ENCODE measurements around the gene SNAPC1.
A peak's percentile ranks its signal among the peaks of the same experiment; 100 is the strongest.
"Not testable (repeated sequence)": the region's sequence is repeated elsewhere in the genome, so short reads cannot be mapped to it uniquely, and the experiment has no call there.

SNAPC1 gene

DNA sequence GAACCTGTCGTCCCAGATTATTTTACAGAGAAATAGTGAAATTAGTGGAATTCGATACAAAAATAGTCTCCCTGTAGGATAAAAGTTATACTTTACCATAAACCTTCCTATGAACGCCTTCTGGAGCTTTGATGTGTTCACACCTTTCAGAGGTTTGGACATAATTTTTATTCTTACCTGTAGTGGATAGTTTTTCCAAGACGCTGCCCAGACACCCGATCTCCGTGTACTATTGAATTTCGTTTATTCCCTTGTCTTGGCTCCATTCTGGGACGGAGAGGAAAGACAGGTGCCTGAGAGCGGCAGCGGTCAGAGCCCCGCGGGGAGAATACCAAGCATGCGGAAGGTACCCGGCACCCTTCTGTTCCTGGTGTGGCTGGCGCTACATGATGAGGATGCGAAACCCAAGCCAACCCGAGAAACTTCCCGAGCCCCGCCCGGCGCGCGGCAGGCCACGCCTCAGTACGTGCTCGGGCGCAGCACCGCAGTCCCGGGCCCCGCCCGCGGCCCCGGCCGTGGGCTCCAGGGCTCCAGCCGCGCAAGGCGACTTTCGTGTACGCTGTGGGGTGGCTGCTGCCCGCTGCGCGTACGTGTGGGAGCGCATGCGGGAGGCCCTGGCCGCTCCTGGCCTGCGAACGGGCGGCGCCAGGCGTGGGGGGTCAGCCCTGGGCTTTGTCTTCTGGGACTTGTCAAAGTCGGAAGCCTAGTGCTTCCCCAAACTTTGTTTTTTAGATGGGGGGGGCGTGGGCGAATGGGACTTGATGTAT lies 11.3 kb upstream of the SNAPC1 start:
- DNase-seq (ENCODE audit: low read depth) = peak; percentile 58

DNA sequence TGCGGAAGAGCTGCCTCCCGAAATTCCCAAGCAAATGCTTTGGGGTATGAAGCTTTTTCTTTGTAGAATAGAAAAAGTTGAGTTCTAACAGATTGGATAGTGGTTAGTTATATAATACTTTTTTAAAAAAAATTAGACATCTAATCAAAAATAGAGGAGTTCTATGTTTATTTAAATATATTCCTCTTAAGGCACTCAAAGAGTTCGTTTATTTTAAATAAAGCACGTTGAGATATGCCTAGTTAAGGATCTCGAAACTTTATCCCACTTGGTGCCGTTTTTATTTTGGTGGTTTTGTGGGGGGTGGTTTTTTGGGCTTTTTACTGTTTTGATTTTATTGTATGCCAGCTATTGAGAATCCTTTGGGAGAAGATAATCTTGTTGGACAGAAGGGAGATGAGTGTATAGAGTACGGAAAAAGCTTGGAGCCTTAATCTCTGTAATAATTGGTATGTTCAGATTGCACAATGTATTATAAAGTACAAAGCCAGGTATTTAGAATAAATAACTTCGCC lies 10.7 kb upstream of the SNAPC1 start:
- no peak for DNase-seq (ENCODE audit: low read depth)

DNA sequence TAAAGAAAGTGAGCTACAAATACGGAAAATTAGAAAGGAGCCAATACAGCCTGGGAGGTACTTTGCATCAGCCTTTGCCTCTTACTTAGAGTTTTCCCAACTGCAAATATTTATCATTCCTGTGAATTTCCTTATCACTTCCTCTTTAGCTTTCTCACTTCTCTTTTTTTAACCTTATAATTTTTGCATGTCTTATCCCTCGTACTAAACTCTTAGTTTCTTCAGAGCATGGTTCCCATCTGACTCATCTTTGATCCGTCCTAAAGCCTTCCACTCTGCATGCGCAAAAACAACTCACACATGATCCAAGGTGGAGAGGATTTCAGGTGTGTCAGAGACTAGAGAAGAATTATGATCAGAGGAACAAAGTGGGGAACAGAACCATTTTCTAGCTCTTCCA lies 9.6 kb upstream of the SNAPC1 start:
- DNase-seq (ENCODE audit: low read depth) = no peak

DNA sequence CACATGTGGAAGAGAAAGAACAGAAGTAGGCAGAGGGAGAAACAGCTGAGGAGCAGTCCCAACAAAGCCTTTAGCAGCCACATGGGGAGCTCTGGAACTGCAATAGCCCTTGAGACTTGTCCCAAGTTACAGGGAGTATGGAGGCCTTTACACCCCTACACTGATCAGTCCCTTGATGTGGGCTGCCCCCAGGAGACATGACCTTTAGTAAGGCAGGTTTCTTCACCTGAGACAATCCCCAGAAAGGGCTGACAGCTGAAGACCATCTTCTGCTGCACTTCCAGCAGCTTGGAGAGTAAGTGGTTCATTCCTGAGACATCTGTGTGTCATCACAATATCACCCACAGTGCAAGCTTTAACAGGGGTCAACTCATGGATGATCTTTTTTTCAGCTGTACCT lies 8.6 kb upstream of the SNAPC1 start:
- DNase-seq (ENCODE audit: low read depth) = no peak

- DNase-seq (ENCODE audit: low read depth) = no peak
Observed at GRCh38 chr14:61754627-61755381, 7.4 kb upstream of the SNAPC1 start.

DNA sequence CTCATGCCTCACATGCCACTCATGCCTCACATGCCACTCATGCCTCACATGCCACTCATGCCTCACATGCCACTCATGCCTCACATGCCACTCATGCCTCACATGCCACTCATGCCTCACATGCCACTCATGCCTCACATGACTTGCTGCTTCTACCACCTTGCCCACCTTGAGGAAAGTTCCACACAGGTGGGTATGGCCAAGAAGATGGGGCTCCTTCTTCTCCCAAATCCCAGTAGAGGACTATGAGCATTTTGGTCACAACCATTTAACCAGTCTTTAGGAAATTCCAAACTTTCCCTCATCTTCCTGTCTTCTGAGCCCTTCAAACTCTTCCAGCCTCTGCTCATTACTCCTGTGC lies 6.9 kb upstream of the SNAPC1 start:
- DNase-seq (ENCODE audit: low read depth) = not testable (repeated sequence)

DNA sequence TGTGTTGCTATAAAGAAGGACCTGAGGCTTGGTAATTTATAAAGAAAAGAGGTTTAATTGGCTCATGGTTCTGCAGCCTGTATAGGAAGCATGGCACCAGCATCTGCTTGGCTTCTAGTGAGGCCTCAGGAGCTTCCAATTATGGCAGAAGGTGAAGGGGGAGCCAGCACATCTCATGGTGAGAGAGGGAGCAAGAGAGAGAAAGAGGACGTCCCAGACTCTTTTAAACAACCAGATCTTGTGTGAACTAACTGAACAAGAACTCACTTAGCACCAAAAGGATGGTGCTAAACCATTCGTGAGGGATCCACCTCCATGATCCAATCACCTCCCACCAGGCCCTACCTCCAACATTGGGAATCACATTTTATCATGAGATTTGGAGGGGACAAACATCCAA lies 6.1 kb upstream of the SNAPC1 start:
- DNase-seq (ENCODE audit: low read depth) = no peak

DNA sequence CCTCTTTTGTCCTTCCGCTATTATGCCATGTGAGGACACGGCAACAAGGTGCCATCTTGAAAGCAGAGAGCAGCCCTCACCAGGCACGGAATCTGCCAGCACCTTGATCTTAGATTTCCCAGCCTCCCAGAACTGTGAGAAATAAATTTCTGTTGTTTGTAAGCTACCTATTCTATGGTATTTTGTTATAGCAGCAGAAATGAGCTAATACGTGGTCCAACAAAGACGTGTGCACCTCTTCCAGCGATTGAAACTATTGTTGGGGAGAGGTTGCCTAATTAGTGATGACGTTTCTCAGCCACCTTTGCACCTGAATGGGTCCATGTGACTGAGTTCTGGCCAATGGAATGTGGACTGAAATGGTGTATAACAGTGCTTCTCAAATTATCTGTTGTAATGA lies 2.3 kb upstream of the SNAPC1 start:
- no peak for DNase-seq (ENCODE audit: low read depth)

DNA sequence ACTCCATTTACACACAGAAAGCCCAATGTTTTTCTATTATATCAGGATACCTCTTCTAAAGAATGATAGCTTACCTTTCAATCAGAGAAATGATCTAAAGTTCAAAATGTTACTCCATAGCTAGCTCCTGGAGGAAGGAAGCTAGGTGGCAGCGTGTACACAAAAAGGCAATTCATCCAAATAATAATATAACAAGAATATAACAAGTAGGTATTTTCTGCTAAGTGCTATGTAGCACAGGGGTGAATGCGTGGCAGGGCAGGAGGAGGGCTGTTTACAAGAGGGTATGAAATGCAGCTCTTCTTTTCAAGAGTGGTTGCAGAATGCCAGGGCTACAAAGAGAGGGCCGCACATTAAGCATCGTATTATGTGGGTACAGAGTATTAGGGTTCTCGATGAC lies 663 bp upstream of the SNAPC1 start:
- no peak for DNase-seq (ENCODE audit: low read depth)

DNA sequence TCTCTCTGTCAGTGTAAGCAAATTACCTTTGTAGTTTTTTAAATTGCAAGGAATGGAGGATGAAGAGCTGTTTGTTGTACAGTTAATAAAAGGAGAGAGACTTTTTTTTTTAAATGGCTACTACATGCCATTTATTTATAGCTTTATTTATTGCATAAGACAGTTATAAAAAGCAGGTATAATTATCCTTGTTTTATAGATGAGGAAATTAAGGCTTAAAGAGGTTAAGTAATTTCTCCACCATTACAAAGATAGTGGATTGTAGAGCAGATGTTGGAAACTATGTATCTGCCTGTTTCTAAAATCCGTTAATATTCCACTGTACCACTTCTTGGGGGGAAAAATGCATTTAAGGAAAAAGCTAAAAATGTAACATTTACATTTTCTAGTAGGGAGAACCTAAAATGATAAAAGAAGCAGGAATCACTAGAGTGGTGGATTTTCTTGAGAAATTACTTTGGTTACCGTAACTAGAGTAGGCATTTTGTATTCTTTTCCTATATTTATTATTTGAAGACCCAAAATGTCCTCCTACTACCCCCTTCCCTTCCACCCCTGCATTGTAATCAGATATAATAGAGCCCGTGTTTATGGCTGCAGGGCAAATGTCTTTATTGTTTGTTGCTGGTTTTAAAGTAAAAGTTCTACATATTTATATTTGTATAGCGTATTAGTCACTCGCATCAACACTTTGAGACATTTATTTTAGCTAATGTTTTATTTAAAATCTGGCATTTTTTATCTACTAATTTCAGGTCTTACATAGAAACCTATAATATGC lies 2.3 kb downstream of the SNAPC1 start:
- no peak for DNase-seq (ENCODE audit: low read depth)

- DNase-seq (ENCODE audit: low read depth) = no peak
Observed at GRCh38 chr14:61765225-61765943, 3.2 kb downstream of the SNAPC1 start.

DNA sequence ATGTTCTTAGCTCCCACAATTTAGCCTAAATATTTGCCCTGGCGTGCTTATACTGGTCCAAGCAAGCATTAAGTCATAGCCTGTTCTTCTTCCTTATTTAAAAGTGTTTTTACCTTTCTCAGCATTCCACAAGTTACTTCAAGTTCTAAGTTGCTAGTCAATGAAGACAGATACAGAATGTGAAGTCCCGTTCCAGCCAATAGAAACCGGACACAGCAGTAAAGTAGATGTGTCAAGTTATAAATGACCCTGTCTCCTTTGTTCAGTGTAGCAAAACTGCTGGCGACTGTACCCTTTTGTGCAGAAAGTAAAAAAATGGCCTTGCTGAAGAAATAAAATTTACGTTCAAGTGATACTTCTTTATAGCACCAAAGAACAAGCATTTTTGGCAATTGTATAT lies 3.9 kb downstream of the SNAPC1 start:
- DNase-seq (ENCODE audit: low read depth) = no peak

DNA sequence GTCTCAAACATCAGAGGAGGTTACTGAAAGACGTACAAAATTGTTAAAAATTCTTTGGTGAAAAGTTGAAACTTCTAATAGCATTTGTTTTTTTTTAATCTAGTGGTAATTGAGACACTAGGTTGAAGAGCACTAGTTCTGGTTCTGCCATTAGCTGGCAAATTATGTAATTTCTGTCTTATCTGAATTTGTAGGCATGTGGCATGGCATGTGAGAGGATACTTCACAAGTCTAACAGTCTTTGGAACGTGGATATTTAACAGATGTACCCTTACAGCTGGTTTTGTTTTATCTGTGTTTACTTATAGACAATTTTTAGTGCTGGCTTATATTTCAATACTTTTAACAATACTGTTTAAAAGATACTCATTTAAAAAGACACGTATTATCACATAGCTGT lies 6.0 kb downstream of the SNAPC1 start:
- no peak for DNase-seq (ENCODE audit: low read depth)

DNA sequence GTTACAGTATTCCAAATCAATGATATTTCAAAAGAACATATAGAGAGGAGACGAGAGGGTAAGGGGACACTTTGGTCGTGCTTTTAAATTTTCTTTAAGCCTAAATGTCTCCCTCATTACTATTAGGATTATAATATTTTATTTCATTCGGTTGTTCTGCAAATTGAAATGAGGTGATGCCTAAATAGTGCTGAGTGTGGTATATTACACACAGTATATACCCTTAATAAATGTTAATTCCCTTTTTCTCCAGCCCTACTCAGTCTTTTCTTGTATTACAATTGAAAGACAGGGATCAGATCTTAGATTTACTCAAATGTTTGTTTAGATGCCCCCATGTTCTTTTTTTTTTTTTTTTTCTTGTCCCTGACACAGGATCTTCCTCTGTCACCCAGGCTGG lies 7.7 kb downstream of the SNAPC1 start:
- DNase-seq (ENCODE audit: low read depth) = no peak

- DNase-seq (ENCODE audit: low read depth) = no peak
Observed at GRCh38 chr14:61774861-61775260, 12.6 kb downstream of the SNAPC1 start.

- DNase-seq (ENCODE audit: low read depth) = no peak
Observed at GRCh38 chr14:61780125-61780524, 17.9 kb downstream of the SNAPC1 start.

- no peak for DNase-seq (ENCODE audit: low read depth)
Observed at GRCh38 chr14:61797309-61797708, 35.1 kb downstream of the SNAPC1 start.

- DNase-seq (ENCODE audit: low read depth) = no peak
Observed at GRCh38 chr14:61802010-61802568, 39.9 kb downstream of the SNAPC1 start.

DNA sequence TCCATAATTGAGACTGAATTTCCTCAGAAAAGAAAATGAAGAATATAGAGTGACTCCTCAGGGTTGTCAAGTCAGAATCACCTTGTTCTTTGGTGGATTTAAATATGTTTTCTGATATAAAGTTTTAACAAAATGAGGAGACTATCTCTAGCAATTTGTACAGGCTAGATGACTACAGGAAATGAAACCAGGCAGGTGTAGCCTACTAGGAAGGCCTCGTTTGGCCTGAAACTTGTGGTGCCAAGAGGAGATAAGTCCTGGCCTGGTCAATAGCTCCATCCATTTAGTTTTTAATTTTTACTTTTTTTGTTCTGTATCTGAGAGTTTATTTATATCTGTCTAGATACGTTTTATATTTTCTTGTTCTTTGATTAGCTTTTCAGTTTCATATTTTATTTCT lies 41.5 kb downstream of the SNAPC1 start:
- no peak for DNase-seq (ENCODE audit: low read depth)

GRCh38 chr14:61805451-61805850 lies 43.2 kb downstream of the SNAPC1 start:
- no peak for DNase-seq (ENCODE audit: low read depth)

DNA sequence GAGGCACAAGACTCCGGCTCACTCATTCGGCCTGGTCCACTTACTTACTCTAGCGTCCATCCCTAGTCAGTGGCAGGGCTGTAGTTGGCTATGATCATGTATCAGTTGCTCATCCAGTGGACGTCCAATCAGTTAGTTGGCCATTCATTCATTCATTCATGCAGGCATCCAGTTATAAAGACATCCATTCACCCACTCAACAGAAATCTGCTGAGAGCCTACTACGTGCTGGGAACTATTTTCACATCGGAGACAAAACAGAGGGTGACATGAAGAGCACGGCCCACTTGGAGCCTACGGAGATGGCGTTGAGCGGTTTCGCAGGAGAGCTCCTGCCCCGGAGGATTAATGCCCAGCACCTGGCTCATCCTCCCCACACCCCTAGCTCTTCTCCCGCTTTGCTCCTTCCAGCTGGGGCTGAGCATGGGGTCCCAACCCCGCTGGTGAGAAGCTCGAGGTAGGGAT lies 49.7 kb downstream of the SNAPC1 start:
- no peak for DNase-seq (ENCODE audit: low read depth)

All from stimulated activated CD8-positive, alpha-beta memory T cell treated with anti-CD3 and anti-CD28 coated beads, Interleukin-12 subunit alpha, Interleukin-12 subunit beta, amount 100 ng/mL, for 1 hour (primary cell).